Cardiac fibroblast (primary cell): ENCODE results near the gene IGFBP1.

ENCODE experiments used
- DNase-seq, 2 donors: peaks; one replicate each; pipeline versions ENCODE4 v3.0.0 to v3.0.0-alpha.2; 2010; ENCODE audit warnings: low read depth in 2 of 2
- H3K4me3 ChIP-seq, 2 donors: replicated peaks in 1 of 2; 1 replicate in 1 of 2; 2 replicates in 1 of 2; pipeline ENCODE4 v1.5.1; 2011; ENCODE audit warnings: low read depth in 2 of 2, low read length in 2 of 2, mild to moderate bottlenecking in 2 of 2, moderate library complexity in 1 of 2
- TF ChIP-seq, protein P1 (sequence below): IDR thresholded peaks from one replicate; pipeline ENCODE4 v1.5.1; 2011; ENCODE audit warnings: low read depth, mild to moderate bottlenecking, low read length, inconsistent platforms

Gene IGFBP1

DNA sequence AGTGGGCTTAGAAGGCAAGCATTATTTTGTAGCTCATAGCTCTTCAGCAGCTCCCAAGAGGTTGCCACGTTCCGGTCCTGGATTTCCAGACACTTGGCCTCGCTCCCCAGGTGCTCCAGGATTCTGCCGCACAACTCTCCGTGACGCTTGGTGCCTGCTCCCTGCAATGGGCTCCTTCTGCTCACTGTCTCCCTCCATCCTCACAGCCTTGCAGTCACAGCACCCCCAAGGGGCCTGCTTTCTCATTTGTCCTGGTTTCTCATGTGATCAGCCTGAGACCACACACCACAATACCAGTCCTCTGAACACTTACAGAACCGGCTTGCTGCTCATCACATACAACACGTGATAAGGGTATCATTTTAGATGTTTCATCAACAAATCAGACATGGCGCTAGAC is 23.0 kb downstream of the IGFBP1 start:
- TF ChIP-seq, protein P1, sequence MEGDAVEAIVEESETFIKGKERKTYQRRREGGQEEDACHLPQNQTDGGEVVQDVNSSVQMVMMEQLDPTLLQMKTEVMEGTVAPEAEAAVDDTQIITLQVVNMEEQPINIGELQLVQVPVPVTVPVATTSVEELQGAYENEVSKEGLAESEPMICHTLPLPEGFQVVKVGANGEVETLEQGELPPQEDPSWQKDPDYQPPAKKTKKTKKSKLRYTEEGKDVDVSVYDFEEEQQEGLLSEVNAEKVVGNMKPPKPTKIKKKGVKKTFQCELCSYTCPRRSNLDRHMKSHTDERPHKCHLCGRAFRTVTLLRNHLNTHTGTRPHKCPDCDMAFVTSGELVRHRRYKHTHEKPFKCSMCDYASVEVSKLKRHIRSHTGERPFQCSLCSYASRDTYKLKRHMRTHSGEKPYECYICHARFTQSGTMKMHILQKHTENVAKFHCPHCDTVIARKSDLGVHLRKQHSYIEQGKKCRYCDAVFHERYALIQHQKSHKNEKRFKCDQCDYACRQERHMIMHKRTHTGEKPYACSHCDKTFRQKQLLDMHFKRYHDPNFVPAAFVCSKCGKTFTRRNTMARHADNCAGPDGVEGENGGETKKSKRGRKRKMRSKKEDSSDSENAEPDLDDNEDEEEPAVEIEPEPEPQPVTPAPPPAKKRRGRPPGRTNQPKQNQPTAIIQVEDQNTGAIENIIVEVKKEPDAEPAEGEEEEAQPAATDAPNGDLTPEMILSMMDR = no peak
- H3K4me3 ChIP-seq = no peak overlapping the region
- no peak for DNase-seq

DNA sequence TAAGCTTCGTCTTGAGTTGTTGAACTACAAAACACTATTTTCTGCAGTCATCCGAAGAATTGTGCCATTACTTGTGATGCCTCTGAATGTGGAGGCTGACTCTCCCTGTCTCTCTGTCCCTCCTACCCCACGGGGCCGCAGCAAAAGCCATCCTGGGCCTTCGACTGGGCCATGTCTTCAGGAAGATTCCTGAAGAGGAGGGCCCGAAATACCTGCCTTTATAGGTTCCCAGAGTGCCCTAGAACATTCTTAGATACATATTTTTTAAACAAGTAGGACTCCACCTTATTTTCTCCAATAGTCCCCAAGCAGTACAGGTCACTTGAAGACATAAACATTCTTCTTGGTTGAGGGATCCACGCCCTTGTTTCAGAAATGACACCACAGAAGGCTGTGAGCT is 24.7 kb downstream of the IGFBP1 start:
- DNase-seq = no peak
- TF ChIP-seq, protein P1 = no peak
- no peak overlapping the region for H3K4me3 ChIP-seq

- no peak for DNase-seq
- no peak overlapping the region for H3K4me3 ChIP-seq
- TF ChIP-seq, protein P1 = no peak
These were observed 26.6 kb downstream of the IGFBP1 start for GRCh38 chr7:45914911-45915310.

DNA sequence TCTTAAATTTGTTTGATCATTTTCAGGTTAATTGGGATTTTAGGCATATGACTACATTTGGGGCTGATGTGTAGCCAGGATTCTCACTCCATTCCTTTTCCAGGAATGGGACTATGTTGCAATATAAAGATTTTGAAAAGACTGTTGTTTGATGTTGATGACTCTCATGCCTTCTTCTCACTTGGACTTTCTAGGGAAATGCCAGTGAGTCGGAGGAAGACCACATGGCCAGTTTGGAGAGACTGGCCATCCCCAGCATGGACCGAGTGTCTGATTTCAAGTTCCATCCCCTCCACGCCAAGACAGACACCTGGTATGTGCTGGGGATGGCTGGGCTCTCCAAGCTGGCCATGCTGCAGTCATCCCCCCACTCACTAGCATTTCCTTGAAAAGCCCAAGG is 27.3 kb downstream of the IGFBP1 start:
- no peak overlapping the region for H3K4me3 ChIP-seq
- peak in 1 of 2 donors; percentile 14 for DNase-seq
- TF ChIP-seq, protein P1 = no peak

DNA sequence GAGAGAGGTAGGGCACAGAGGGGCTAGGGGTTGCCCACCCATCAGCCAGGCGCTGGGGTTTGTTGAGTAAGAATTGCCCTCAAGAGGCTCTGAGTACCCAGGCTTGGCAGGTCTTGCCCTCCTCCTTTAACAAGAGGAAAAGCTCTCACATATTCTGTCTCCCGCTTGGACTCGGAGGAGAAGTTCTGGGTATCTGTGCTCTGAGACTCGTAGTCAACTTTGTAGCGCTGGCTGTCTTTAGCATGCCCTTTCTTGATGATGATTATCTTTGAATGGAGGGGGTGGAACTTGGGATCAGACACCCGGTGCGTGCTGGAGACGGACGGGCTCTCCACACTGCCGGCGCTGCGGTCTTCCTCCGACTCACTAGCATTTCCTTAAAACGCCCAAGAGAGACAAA is 28.8 kb downstream of the IGFBP1 start:
- H3K4me3 ChIP-seq = no peak overlapping the region
- TF ChIP-seq, protein P1 = no peak
- no peak for DNase-seq

- H3K4me3 ChIP-seq = no peak overlapping the region
- DNase-seq = peak; percentile 76 to 77
- TF ChIP-seq, protein P1 = peak; percentile 98
These were observed 29.4 kb downstream of the IGFBP1 start for GRCh38 chr7:45917658-45918057.

- TF ChIP-seq, protein P1 = no peak
- no peak for DNase-seq
- H3K4me3 ChIP-seq = no peak overlapping the region
These were observed 30.3 kb downstream of the IGFBP1 start for GRCh38 chr7:45918556-45918955.
